ENCODE results near the gene GOSR2. TPM values are rescaled to one million over a fixed set of nuclear protein-coding genes. Genes with fewer than 3 reads are reported as not detected.

GOSR2 gene
- total and polyA plus RNA-seq, 2 of the 4 experiments (the other 2 are of a cell fraction): 63.4 to 75.6 TPM

DNA sequence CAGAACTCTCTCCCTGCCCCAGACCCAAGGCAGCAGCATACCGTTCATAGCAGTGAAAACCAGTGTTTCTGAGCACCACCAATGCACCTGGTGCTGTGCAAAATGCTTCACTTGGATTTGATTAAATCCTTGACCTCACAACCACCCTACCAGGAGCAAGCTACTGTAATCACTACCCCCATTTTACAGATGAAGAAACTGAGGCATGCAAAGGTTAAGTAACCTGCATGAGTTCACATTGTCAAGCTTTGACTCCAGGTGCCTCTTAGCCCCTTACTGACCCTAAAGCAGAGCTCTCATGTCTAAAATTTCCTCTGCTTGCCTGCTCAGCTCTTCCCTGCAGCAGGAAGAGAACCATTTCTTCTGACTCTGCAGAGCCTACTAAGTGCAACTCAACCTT lies 34.2 kb upstream of the GOSR2 start:
- Histone ChIP-seq H3K9me1 (ENCODE audit: insufficient read depth, low read length) (no peaks in the 10 kb centered on the region), H3K4me3 (ENCODE audit: insufficient read depth, low read depth, low read length) (no peak overlapping the region), H2BK5ac (ENCODE audit: low read depth, low read length, poor library complexity, severe bottlenecking) (no peak overlapping the region), H2AK5ac (ENCODE audit: low read depth, low read length) (no peak overlapping the region), H3K27ac (ENCODE audit: insufficient read depth, low read length) (no peak overlapping the region), H4K5ac (ENCODE audit: low read depth, low read length) (no peak overlapping the region), H3K9me3 (ENCODE audit: control insufficient read depth, insufficient read depth, low read length) (no peaks in the 10 kb centered on the region), H3K4me1 (ENCODE audit: control insufficient read depth, insufficient read depth, low read length) (no peaks in the 10 kb centered on the region), H4K91ac (ENCODE audit: insufficient read depth, low read depth, low read length) (no peak overlapping the region), H2BK120ac (ENCODE audit: low read depth, low read length) (no peak overlapping the region), H2AK9ac (replicated peaks; ENCODE audit: low read depth, low read length, poor library complexity) (no peak overlapping the region), H3K4me2 (ENCODE audit: low read depth, low read length) (no peak overlapping the region), H3K56ac (ENCODE audit: extremely low read depth, insufficient read depth, low read length) (no peak overlapping the region), H4K8ac (ENCODE audit: low read depth in 2 of 2, low read length in 2 of 2) (no peak overlapping the region), H2BK20ac (ENCODE audit: low read depth, low read length) (no peak overlapping the region), H3K4ac (ENCODE audit: low read depth, low read length) (no peak overlapping the region), H3K9ac (ENCODE audit: low read depth, low read length) (no peak overlapping the region), H2BK15ac (ENCODE audit: low read depth, low read length) (no peak overlapping the region), H2AFZ (replicated peaks; ENCODE audit: low read length, poor library complexity) (no peak overlapping the region), H3K79me1 (ENCODE audit: low read depth in 1 of 2, low read length in 2 of 2) (no peaks in the 10 kb centered on the region), H4K20me1 (ENCODE audit: insufficient read depth, low read length) (no peaks in the 10 kb centered on the region), H3K27me3 (ENCODE audit: control insufficient read depth, insufficient read depth, low read length) (peaks cover 76% of the 10 kb centered on the region), H3K18ac (ENCODE audit: low read depth, low read length) (no peak overlapping the region), H3K36me3 (ENCODE audit: control insufficient read depth, insufficient read depth, low read length) (no peaks in the 10 kb centered on the region), H3K14ac (replicated peaks; ENCODE audit: low read depth, low read length) (no peak overlapping the region), H3K23ac (ENCODE audit: low read depth, low read length) (no peak overlapping the region)
- no TSS peak for BruUV-seq (replicated peaks)
- no peak for TF ChIP-seq SMC3 (IDR thresholded peaks at IDR 0.05; ENCODE audit: low read depth, low read length)
- TF ChIP-seq MXI1 (IDR thresholded peaks at IDR 0.05; ENCODE audit: borderline replicate concordance, low read depth, low read length): no peak
- TF ChIP-seq RAD21 (IDR thresholded peaks at IDR 0.05; ENCODE audit: low read length): no peak
- no peak for TF ChIP-seq MAZ (IDR thresholded peaks at IDR 0.05; ENCODE audit: borderline replicate concordance, low read depth, low read length)
- no peak for TF ChIP-seq FOS (IDR thresholded peaks at IDR 0.05; ENCODE audit: low read depth, low read length)
- TF ChIP-seq, protein P1, sequence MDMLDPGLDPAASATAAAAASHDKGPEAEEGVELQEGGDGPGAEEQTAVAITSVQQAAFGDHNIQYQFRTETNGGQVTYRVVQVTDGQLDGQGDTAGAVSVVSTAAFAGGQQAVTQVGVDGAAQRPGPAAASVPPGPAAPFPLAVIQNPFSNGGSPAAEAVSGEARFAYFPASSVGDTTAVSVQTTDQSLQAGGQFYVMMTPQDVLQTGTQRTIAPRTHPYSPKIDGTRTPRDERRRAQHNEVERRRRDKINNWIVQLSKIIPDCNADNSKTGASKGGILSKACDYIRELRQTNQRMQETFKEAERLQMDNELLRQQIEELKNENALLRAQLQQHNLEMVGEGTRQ (IDR thresholded peaks at IDR 0.05; ENCODE audit: low read depth, low read length): no peak
- TF ChIP-seq ELK1 (IDR thresholded peaks at IDR 0.05; ENCODE audit: borderline replicate concordance, low read depth, low read length): no peak
- no peak for TF ChIP-seq CEBPB (IDR thresholded peaks at IDR 0.05; ENCODE audit: low read depth, low read length)
- TF ChIP-seq BHLHE40 (IDR thresholded peaks at IDR 0.05; ENCODE audit: low read depth, low read length): no peak
- TF ChIP-seq CHD1 (IDR thresholded peaks at IDR 0.05; ENCODE audit: low read depth, low read length): no peak
- no peak for TF ChIP-seq NFE2L2 (IDR thresholded peaks at IDR 0.05; ENCODE audit: low read depth, low read length)
- no peak for TF ChIP-seq RCOR1 (IDR thresholded peaks at IDR 0.05; ENCODE audit: insufficient replicate concordance, low read length)
- 80% methylated on average over 1 of the region's 1 CpG; no CpG with 5 or more reads in 1 of the 2 experiments for WGBS, 2 experiments (ENCODE audit: extremely low coverage in 2 of 2, insufficient read length in 1 of 2)
- ChIA-PET CTCF (no interaction called here), POLR2A (ENCODE audit: unreplicated experiment) (no interaction called here)
- ATAC-seq (ENCODE audit: low read depth): no peak
- intact Hi-C loops (cut with micrococcal nuclease) (no loop called here), dilution Hi-C loops (cut with HindIII; ENCODE audit: low sequenced_read_pairs, unreplicated experiment) (no loop called here), in situ Hi-C loops (cut with MboI; ENCODE audit: low sequenced_read_pairs) (no loop called here)
- no peak for DNase-seq
